GM18511 (cell line): Measurements from ENCODE around the gene MED12L.
A peak's percentile ranks its signal among the peaks of the same experiment; 100 is the strongest.
"Not testable (repeated sequence)": the region's sequence is repeated elsewhere in the genome, so short reads cannot be mapped to it uniquely, and the experiment has no call there.

Source experiments
- ATAC-seq: cut with Tn5 transposase; IDR thresholded peaks from one replicate; pipeline ENCODE4 v1.9.1; 2021; ENCODE audit warnings: mild to moderate bottlenecking, moderate library complexity; ENCODE audit not compliant: unreplicated experiment

MED12L gene

GRCh38 chr3:151236316-151236715 is 150.9 kb downstream of the MED12L start:
- ATAC-seq = no peak

- no peak for ATAC-seq
Observed at GRCh38 chr3:151236736-151237135, 151.3 kb downstream of the MED12L start.

- ATAC-seq = not testable (repeated sequence)
Observed at GRCh38 chr3:151242006-151242405, 156.5 kb downstream of the MED12L start.

GRCh38 chr3:151248772-151249337 is 163.4 kb downstream of the MED12L start:
- ATAC-seq = no peak

- ATAC-seq = no peak
Observed at GRCh38 chr3:151256749-151257148, 171.3 kb downstream of the MED12L start.

GRCh38 chr3:151259664-151260063 is 174.2 kb downstream of the MED12L start:
- ATAC-seq = no peak

GRCh38 chr3:151262871-151263525 is 177.5 kb downstream of the MED12L start:
- no peak for ATAC-seq

- no peak for ATAC-seq
Observed at GRCh38 chr3:151264605-151265004, 179.1 kb downstream of the MED12L start.

GRCh38 chr3:151265166-151265565 is 179.7 kb downstream of the MED12L start:
- no peak for ATAC-seq

GRCh38 chr3:151265866-151266265 is 180.4 kb downstream of the MED12L start:
- peak; percentile 99 for ATAC-seq

- no peak for ATAC-seq
Observed at GRCh38 chr3:151267066-151267465, 181.6 kb downstream of the MED12L start.

GRCh38 chr3:151268267-151269235 is 183.1 kb downstream of the MED12L start:
- peak; percentile 48 for ATAC-seq

- no peak for ATAC-seq
Observed at GRCh38 chr3:151269631-151270030, 184.2 kb downstream of the MED12L start.

GRCh38 chr3:151275091-151275490 is 189.6 kb downstream of the MED12L start:
- ATAC-seq = no peak

GRCh38 chr3:151276038-151276686 is 190.7 kb downstream of the MED12L start:
- ATAC-seq = peak; percentile 27

GRCh38 chr3:151276687-151277042 is 191.2 kb downstream of the MED12L start:
- ATAC-seq = peak; percentile 64

GRCh38 chr3:151278230-151278629 is 192.8 kb downstream of the MED12L start, which contains the start of gene P2RY14:
P2RY14 (minus strand) TSS chr3:151278542; CDS start chr3:151214316, 64,226 bp downstream.
- ATAC-seq = no peak

GRCh38 chr3:151281671-151282324 is 196.3 kb downstream of the MED12L start:
- no peak for ATAC-seq

GRCh38 chr3:151282921-151283320 is 197.5 kb downstream of the MED12L start:
- peak; percentile 59 for ATAC-seq

- no peak for ATAC-seq
Observed at GRCh38 chr3:151283387-151283786, 197.9 kb downstream of the MED12L start.
